ENCODE measurements around the gene KLHDC10.

Gene KLHDC10

GRCh38 chr7:130136579-130137167, 66.3 kb downstream of the KLHDC10 start:
- no peak overlapping the region for H2AFZ ChIP-seq (ENCODE audit: low read depth, low read length, severe bottlenecking)
- H3K9me3 ChIP-seq (ENCODE audit: insufficient read depth, low read length), result no peaks in the 10 kb centered on the region
- no peaks in the 10 kb centered on the region for H3K9me2 ChIP-seq (replicated peaks; ENCODE audit: insufficient read depth, low read length)
- no peaks in the 10 kb centered on the region for H3K79me2 ChIP-seq (ENCODE audit: insufficient read depth, low read length)
- no peak overlapping the region for H3K4me2 ChIP-seq (ENCODE audit: low read depth, low read length, poor library complexity, severe bottlenecking)
- no peaks in the 10 kb centered on the region for H3F3A ChIP-seq (ENCODE audit: insufficient read depth)
- H3K27me3 ChIP-seq (ENCODE audit: low read length), result no peaks in the 10 kb centered on the region
- no peak overlapping the region for H3K4me3 ChIP-seq (ENCODE audit: insufficient read depth, low read length, poor library complexity, severe bottlenecking)
- no peak overlapping the region for H3K27ac ChIP-seq (ENCODE audit: low read depth, low read length)
- no peaks in the 10 kb centered on the region for H3K36me3 ChIP-seq (ENCODE audit: low read length)
- H4K20me1 ChIP-seq (ENCODE audit: low read depth, low read length), result no peaks in the 10 kb centered on the region
- TF ChIP-seq CTCF (IDR thresholded peaks at IDR 0.05; ENCODE audit: insufficient read depth, low read length, poor library complexity, severe bottlenecking), result no peak
- TF ChIP-seq EZH2phosphoT487 (conservative IDR thresholded peaks at IDR 0.05; ENCODE audit: low read length), result no peak
- H3K9ac ChIP-seq (ENCODE audit: low read length), result no peak overlapping the region

DNA sequence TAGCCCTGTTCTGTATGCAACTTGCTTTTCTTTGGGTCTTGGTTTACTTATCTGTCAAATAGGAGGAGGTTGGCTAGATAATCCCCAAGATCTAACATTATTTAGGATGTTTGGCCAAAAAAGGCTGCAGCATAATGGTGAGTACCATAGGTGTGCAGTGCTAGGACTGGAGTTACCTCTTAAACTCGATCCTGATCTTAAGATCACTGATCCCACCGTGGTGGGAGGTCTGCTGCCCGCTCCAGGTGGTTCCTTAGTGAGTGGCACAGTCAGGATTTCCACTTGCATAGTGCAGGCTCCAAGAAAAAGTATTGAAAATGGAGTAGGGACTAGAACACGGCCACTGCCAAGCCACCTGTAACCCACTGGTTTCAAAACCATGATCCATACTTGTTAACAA, 66.9 kb downstream of the KLHDC10 start:
- no peak for TF ChIP-seq EZH2phosphoT487 (conservative IDR thresholded peaks at IDR 0.05; ENCODE audit: low read length)
- no peak for TF ChIP-seq CTCF (IDR thresholded peaks at IDR 0.05; ENCODE audit: insufficient read depth, low read length, poor library complexity, severe bottlenecking)
- no peaks in the 10 kb centered on the region for H3K9me2 ChIP-seq (replicated peaks; ENCODE audit: insufficient read depth, low read length)
- no peaks in the 10 kb centered on the region for H3K36me3 ChIP-seq (ENCODE audit: low read length)
- H3K4me2 ChIP-seq (ENCODE audit: low read depth, low read length, poor library complexity, severe bottlenecking), result no peak overlapping the region
- H3K79me2 ChIP-seq (ENCODE audit: insufficient read depth, low read length), result no peaks in the 10 kb centered on the region
- no peaks in the 10 kb centered on the region for H3K27me3 ChIP-seq (ENCODE audit: low read length)
- H4K20me1 ChIP-seq (ENCODE audit: low read depth, low read length), result no peaks in the 10 kb centered on the region
- H3F3A ChIP-seq (ENCODE audit: insufficient read depth), result no peaks in the 10 kb centered on the region
- no peak overlapping the region for H3K4me3 ChIP-seq (ENCODE audit: insufficient read depth, low read length, poor library complexity, severe bottlenecking)
- no peak overlapping the region for H3K27ac ChIP-seq (ENCODE audit: low read depth, low read length)
- no peaks in the 10 kb centered on the region for H3K9me3 ChIP-seq (ENCODE audit: insufficient read depth, low read length)
- no peak overlapping the region for H2AFZ ChIP-seq (ENCODE audit: low read depth, low read length, severe bottlenecking)
- H3K9ac ChIP-seq (ENCODE audit: low read length), result no peak overlapping the region

DNA sequence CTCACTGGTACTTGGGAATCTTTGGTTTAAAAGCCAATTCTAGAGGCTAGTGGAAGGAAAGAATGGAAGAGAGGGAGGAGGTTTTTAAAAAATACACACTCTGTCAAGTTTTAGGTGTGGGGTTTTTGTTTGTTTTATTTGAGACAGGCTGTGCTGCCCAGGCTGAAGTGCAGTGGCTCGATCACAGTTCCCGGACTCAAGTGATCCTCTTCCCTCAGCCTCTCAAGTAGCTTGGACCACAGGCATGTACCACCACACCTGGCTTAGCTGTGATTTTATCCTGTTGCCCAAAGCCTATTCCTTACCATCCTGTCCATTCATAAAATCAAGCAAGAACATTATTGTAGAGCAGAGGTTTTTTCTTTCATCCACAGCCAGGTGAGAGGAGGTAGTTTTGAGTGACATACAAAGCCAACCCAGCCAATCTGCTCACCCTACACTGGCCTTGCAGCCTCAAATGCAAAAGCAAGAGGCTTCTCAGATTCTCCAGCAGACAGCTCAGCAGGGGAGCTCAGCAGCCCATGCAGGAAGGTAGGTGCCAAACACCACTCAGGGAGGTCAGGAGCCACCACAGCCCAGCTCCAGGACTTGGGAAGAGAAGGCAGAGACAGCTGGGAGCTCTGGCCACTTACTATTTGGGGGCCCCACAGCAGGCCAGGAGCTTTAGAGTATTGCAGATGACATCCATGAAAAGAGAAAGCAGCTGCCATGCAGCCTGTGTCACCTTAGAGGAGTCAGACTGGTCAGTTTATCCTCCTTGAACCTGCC, 69.0 kb downstream of the KLHDC10 start:
- Histone ChIP-seq H3K9ac (ENCODE audit: low read length) (no peak overlapping the region), H2AFZ (ENCODE audit: low read depth, low read length, severe bottlenecking) (no peak overlapping the region), H3K4me2 (ENCODE audit: low read depth, low read length, poor library complexity, severe bottlenecking) (no peak overlapping the region), H3K4me3 (ENCODE audit: insufficient read depth, low read length, poor library complexity, severe bottlenecking) (no peak overlapping the region), H3K27me3 (ENCODE audit: low read length) (no peaks in the 10 kb centered on the region), H3K79me2 (ENCODE audit: insufficient read depth, low read length) (no peaks in the 10 kb centered on the region), H3K36me3 (ENCODE audit: low read length) (no peaks in the 10 kb centered on the region), H3K27ac (ENCODE audit: low read depth, low read length) (no peak overlapping the region), H3F3A (ENCODE audit: insufficient read depth) (no peaks in the 10 kb centered on the region), H4K20me1 (ENCODE audit: low read depth, low read length) (no peaks in the 10 kb centered on the region), H3K9me2 (replicated peaks; ENCODE audit: insufficient read depth, low read length) (no peaks in the 10 kb centered on the region), H3K9me3 (ENCODE audit: insufficient read depth, low read length) (no peaks in the 10 kb centered on the region)
- no peak for TF ChIP-seq EZH2phosphoT487 (conservative IDR thresholded peaks at IDR 0.05; ENCODE audit: low read length)
- TF ChIP-seq CTCF (IDR thresholded peaks at IDR 0.05; ENCODE audit: insufficient read depth, low read length, poor library complexity, severe bottlenecking), result no peak
